ENCODE data around the gene TMEM254.

DNA sequence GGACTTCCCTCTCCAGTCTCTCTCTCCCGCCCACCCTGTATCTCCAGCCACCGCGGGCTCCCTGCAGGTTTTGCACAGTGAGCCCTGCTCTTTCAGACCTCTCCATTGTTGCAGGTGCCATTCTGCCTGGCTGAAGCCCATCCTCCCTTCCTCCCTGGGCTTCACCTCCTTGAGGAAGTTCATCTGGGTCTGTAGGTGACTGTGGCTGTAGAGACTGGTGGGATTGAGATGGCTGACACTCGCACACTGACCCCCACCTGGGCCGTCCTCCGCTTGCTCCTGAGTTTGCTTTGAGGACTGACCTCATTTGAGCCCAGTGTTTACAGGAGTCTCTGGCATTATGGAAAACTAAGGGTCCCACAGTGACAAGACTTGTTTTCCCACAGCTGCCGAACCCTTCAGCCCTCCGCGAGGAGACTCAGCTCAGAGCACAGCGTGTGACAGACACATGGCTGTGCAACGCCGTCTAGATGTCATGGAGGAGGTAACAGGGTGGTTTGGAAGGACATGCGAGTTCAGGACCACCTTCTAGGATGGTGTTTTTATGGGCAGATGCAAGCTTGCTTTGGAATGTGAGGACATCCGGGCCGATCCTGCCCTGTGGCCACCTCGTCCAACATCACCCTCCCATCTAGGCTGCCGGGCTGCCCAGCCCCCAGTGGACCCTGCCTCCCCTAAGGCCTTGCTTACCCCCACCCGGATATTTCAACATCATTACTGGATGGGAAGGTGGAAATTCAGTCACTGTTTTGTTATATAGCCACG, 63.4 kb downstream of the TMEM254 start:
- TF ChIP-seq POLR2A (IDR thresholded peaks at IDR 0.05) = no peak
- TF ChIP-seq, protein P1, sequence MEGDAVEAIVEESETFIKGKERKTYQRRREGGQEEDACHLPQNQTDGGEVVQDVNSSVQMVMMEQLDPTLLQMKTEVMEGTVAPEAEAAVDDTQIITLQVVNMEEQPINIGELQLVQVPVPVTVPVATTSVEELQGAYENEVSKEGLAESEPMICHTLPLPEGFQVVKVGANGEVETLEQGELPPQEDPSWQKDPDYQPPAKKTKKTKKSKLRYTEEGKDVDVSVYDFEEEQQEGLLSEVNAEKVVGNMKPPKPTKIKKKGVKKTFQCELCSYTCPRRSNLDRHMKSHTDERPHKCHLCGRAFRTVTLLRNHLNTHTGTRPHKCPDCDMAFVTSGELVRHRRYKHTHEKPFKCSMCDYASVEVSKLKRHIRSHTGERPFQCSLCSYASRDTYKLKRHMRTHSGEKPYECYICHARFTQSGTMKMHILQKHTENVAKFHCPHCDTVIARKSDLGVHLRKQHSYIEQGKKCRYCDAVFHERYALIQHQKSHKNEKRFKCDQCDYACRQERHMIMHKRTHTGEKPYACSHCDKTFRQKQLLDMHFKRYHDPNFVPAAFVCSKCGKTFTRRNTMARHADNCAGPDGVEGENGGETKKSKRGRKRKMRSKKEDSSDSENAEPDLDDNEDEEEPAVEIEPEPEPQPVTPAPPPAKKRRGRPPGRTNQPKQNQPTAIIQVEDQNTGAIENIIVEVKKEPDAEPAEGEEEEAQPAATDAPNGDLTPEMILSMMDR (IDR thresholded peaks at IDR 0.05) = no peak

Measured in body of pancreas (tissue), 4 donors.